Lower leg skin (tissue), 3 donors: ENCODE measurements around the gene SIK3.

Source experiments
- CTCF ChIP-seq, 3 donors: fragments of 450-650 bp; IDR thresholded peaks; one replicate each; pipeline ENCODE4 v1.5.1; 2016; ENCODE audit warnings: antibody characterized with exemption in 3 of 3, mild to moderate bottlenecking in 3 of 3, moderate library complexity in 2 of 3
- POLR2A ChIP-seq, 2 donors: fragments of 450-650 bp; IDR thresholded peaks; one replicate each; pipeline ENCODE4 v1.6.1; 2016 to 2017; ENCODE audit warnings: antibody characterized with exemption in 2 of 2, mild to moderate bottlenecking in 1 of 2, moderate library complexity in 1 of 2

DNA sequence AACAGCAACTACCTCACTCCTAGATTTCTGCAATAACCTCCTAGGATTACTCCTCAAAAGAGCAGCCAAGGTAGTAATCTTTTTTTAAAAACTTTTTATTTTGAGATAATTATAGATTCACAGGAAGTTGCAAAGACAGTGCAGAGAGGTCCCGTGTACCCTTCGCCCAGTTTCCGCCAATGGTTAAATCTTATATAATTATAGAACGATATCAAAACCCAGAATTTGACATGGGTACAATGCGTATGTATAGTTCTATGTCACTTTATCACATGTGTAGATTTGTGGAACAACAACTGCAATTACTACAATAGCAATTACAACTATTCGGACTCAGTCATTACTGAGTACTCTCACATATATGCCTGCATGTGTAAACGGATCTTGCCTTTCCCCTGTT lies 166.0 kb downstream of the SIK3 start:
- TF ChIP-seq CTCF (IDR thresholded peaks at IDR 0.05) (no peak), POLR2A (IDR thresholded peaks at IDR 0.05) (no peak)
